CD4-positive, alpha-beta T cell treated with Interferon gamma for 1 hour (primary cell): ENCODE results near the gene RAB40B.

Experiments
- DNase-seq: peaks from one replicate; pipeline ENCODE4 v3.0.0-alpha.2; 2020

Gene RAB40B

DNA sequence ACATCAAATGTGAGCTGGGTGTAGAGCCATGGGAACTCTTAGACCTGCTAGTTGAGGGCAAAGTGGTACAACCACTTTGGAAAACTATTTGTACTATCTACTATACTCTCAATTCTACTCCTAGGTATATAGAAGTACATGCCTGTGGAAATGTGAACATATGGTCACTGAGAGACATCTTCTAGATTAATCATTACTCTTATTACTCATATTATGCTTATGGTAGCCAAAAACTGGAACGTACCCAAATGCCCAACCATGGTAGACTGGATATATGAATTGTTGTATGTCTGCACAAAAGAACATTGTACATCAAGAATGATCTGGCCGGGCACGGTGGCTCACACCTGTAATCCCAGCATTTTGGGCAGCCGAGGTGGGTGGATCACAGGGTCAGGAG lies 53.0 kb downstream of the RAB40B start:
- DNase-seq, result no peak

- no peak for DNase-seq
These were observed 54.4 kb downstream of the RAB40B start for GRCh38 chr17:82644148-82644547.

DNA sequence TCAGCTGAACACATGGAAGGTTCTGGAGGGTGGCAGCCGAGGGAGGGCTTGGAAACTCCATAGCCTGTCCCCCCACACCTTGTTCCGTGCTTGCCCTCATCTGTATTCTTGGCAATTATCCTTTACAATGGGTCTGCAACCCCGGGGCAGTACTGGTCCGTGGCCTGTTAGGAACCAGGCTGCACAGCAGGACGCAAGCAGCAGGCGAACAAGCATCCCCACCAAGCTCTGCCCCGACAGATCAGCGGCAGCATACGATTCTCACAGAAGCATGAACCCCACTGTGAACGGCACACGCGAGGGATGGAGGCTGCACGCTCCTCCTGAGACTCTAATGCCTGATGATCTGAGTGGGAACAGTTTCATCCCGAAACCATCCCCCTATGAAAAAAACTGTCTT lies 56.5 kb downstream of the RAB40B start:
- DNase-seq, result no peak

- no peak for DNase-seq
These were observed 58.5 kb downstream of the RAB40B start for GRCh38 chr17:82640036-82640435.

DNA sequence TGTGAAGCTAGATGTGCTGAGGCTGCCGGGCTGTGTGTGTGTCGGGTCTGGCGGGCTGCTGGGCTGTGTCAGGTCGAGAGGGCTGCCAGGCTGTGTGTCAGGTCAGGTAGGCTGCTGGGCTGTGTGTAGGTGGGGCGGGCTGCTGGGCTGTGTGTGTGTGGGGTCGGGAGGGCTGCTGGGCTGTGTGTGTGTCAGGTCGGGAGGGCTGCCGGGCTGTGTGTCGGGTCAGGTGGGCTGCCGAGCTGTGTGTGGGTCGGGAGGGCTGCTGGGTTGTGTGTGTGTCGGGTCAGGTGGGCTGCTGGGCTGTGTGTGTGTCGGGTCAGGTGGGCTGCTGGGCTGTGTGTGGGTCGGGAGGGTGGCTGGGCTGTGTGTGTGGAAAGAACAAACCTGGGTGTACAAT lies 58.9 kb downstream of the RAB40B start:
- DNase-seq, result no peak

GRCh38 chr17:82638183-82638773 lies 60.2 kb downstream of the RAB40B start:
- no peak for DNase-seq

DNA sequence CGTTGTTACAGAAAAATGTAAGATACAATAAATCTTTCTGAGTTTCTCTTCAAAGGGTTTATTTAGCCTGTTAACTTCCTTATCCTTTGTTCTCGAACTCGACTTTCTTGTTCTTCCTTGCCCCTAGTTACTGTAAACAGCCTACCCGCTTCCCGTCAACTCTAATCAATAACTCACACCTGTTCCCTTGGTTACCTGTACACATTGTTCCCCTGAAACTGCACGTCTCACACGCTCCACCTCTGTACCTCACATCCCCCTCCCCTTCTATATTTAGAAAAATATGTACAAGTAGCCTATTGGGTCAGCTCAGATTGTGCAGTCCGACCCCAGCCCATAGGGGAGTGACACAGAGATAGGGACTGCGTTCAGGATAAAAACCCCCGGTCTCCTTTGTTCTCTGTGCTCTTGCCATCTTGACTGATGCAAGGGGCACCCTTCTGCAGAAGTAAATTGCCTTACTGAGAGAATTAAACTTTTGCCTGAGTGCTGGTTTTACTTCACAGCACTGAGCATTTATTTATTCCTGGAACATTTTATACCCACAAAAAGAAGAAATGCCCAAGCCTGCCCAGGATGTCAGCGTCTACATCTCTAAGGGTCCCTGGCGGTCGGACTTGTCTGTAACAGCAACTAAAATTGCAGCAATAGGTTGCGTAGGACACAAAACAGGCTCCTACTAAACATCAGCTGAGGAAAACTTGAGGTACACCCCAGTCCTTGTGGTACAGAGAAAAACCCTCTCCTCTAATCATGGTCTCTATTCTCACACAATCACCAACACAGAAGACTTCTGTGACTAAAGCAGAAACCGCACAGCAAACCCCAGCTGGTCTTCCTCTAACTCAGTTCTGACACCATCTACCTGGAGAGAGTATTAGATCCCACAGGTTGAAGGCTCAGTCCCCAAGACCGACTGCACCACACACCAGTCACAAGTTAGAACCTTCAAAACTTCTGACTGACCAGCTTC lies 61.6 kb downstream of the RAB40B start:
- no peak for DNase-seq

GRCh38 chr17:82633343-82633742 lies 65.2 kb downstream of the RAB40B start:
- DNase-seq, result no peak

GRCh38 chr17:82632451-82632850 lies 66.0 kb downstream of the RAB40B start:
- DNase-seq, result no peak

- DNase-seq, result no peak
These were observed 67.0 kb downstream of the RAB40B start for GRCh38 chr17:82631544-82631943.

DNA sequence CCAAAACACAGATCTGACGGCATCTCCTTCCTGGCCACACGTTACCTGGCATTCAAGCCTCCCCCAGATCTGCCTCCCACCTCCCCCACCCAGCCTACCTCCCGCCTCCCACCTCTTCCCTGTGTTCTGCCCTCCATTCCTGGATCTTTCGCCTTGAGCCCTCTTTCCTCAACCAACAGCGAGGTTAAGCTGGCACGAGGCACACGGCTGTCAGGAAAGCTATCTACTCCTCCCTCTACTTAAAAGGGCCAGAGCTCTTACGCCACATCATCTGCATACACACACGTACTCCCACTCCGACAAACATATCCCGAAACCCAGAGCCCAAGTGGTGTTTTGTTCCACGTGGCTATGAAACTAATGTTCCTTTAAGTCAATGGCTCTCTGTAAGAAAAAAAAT lies 68.3 kb downstream of the RAB40B start:
- no peak for DNase-seq

DNA sequence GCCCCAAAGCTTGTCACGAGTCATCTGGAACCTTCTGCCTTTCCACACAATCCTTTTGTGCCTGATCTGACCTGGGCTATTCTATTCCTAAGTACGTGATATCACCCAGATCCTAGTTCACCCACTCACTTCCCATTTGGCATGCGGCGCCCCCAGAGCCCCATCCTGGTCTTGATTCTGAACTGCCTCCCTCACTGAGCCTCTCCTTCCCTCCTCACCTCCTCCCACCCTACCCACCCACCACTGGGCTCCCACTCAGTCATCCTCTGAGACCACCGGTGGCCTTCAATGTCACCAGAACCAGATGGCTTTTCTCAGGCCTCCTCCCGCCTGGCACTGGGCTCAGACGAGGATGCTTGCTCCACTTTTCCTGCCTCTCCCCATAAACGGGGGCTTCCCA lies 68.8 kb downstream of the RAB40B start:
- no peak for DNase-seq

DNA sequence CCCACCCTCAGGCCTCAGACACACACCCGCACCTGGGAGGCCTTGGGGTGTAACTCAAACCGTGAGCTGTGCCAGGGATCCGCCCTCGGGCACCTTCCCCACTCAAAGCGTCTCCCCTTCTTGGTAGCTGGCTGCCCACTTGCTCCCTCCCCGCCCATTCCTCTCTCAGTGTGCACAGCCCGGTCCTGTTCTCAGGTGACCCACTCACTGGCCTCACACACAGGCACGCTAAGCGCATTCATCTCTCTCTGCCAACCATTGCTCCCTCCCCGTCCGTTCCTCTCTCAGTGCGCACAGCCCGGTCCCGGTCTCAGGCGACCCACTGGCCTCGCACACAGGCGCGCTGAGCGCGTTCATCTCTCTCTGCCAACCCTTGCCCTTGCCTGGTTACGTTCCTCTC lies 71.1 kb downstream of the RAB40B start:
- no peak for DNase-seq

- DNase-seq, result no peak
These were observed 74.8 kb downstream of the RAB40B start for GRCh38 chr17:82623707-82624106.

DNA sequence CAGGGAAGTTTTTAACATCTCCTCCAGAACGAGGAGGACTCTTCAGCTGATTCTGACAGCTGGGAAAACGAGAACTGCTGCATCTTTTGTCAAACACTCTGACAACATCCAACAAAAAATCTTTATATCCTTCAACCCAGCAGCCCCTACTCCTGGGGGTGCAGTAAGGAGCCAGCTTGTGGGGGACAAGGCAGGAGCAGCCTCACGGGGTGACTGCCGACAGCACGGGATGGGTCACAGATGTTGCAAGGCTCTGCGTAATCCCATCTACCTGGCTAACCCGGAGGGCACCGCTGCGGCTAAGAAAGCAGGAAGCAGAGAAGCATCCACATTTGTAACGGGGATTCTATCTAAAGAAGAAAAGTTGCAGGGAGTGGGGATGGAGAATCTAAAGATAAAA lies 78.9 kb downstream of the RAB40B start:
- DNase-seq, result no peak

- no peak for DNase-seq
These were observed 79.3 kb downstream of the RAB40B start for GRCh38 chr17:82619211-82619610.

DNA sequence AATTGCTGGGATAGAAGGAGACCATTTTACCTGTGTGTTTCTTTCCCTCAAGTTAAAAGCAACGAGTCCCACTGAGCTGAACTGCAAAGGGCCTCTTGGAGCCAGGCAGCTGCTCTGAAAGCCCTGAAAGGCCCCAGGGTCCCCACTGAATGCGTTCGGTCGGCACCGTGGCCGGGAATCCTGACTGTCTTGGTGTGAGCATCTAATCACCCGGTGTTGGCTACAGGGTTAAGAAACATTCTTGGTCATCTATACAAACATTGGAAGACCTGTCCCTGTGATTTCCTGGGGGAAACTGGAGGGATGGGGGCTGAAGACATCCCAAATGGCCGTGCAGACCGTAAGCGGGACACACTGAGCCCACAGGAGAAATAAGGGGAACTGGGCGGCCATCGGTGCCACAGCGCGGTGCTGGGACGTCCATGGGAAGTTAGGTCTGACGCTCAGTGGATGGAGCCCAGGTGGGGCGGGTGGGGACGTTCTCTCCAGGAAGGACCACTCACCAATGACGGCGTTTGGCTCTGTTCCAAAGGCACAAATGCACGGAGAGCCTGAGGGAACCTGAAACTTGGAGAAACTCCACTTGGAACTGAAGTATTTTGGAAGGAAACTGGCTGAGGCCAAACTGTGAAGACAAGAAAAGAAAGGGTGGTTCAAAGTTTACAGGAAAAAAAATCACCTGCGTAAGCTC lies 82.3 kb downstream of the RAB40B start:
- DNase-seq, result no peak

- DNase-seq, result no peak
These were observed 83.1 kb downstream of the RAB40B start for GRCh38 chr17:82615084-82616020.

- DNase-seq, result no peak
These were observed 84.3 kb downstream of the RAB40B start for GRCh38 chr17:82614095-82614631.

DNA sequence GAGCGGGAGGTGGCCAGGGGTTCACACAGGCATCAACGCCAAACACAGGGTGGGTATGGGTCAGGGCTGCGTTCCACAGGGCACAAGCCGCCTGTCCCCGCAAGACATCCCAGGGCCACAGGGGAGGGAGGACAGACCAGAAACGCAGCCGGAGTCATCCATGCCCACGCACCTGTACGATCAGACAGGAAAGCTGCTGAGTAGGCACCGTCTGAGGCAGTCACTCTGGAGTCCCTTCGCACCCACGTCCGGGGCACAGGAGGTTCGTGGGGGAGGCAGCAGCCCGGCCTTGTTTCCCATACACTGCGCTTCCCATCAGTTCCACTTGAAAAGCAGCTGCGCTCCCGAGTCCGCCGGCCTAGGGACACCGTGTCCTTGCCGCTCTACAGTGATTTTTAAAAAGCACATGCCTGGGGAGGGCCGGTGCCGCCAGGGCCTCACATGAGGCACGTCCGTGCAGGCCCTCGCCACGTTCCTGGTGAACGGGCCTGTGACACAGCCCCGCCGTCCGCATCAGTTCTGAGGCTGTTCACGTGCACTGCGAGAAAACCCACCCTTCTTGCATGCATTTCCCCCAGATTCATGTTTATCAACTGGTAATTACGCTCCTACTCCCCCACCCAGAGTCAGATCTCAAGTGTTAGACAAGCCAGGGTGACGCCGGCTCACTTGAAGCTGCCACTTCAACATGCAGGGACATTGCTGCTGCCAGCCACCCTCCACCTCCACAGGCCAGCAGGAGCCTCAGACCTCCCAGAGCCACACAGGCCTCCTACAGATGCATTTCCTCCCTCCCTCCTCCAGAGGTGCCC lies 85.0 kb downstream of the RAB40B start:
- DNase-seq, result no peak
